GM23338 (cell line): ENCODE measurements around the gene DGCR6L. TPM values are rescaled to one million over a fixed set of nuclear protein-coding genes. Genes with fewer than 3 reads are reported as not detected.

ENCODE experiments used
- ATAC-seq: fragments of 200-7000 bp; cut with Tn5 transposase; 3 replicates; pipeline ENCODE4 v1.9.1; 2020
- DNase-seq: peaks from one replicate; pipeline ENCODE4 v3.0.0-alpha.2; 2015; ENCODE audit warnings: low spot score
- H2AFZ ChIP-seq: fragments of 200-600 bp; sonication (generic); 2 replicates; pipeline ENCODE4 v1.8.0; 2016; ENCODE audit warnings: antibody characterized with exemption, mild to moderate bottlenecking, moderate library complexity
- H3F3A ChIP-seq: fragments of 200-600 bp; sonication (generic); replicated peaks from 2 replicates; pipeline ENCODE4 v1.8.0; 2017; ENCODE audit warnings: antibody characterized with exemption, mixed run types, low read depth
- H3K27ac ChIP-seq: fragments of 200-600 bp; sonication (generic); 2 replicates; pipeline ENCODE4 v1.6.1; 2016; ENCODE audit warnings: low read depth
- H3K27me3 ChIP-seq: fragments of 200-600 bp; sonication (generic); 2 replicates; pipeline ENCODE4 v1.8.0; 2016; ENCODE audit warnings: mild to moderate bottlenecking, mixed run types, moderate library complexity; ENCODE audit not compliant: insufficient read depth
- H3K36me3 ChIP-seq: fragments of 200-600 bp; sonication (generic); 2 replicates; pipeline ENCODE4 v1.8.0; 2016; ENCODE audit warnings: mild to moderate bottlenecking; ENCODE audit not compliant: insufficient read depth
- H3K4me1 ChIP-seq: fragments of 200-600 bp; sonication (generic); 2 replicates; pipeline ENCODE4 v1.8.0; 2016; ENCODE audit warnings: mild to moderate bottlenecking, moderate library complexity; ENCODE audit not compliant: insufficient read depth
- H3K4me2 ChIP-seq: fragments of 200-600 bp; sonication (generic); 2 replicates; pipeline ENCODE4 v1.7.1; 2017; ENCODE audit warnings: mixed run types
- H3K4me3 ChIP-seq: fragments of 200-600 bp; sonication (generic); 2 replicates; pipeline ENCODE4 v1.6.1; 2016; ENCODE audit warnings: mixed run types
- H3K79me2 ChIP-seq: fragments of 200-600 bp; sonication (generic); replicated peaks from 2 replicates; pipeline ENCODE4 v1.8.0; 2017; ENCODE audit warnings: mild to moderate bottlenecking; ENCODE audit not compliant: insufficient read depth
- H3K9me2 ChIP-seq: fragments of 200-600 bp; sonication (generic); 2 replicates; pipeline ENCODE4 v1.8.0; 2017; ENCODE audit not compliant: insufficient read depth
- H4K20me1 ChIP-seq: fragments of 200-600 bp; sonication (generic); replicated peaks from 2 replicates; pipeline ENCODE4 v1.8.0; 2017; ENCODE audit warnings: mild to moderate bottlenecking; ENCODE audit not compliant: insufficient read depth
- H3K27ac Mint-ChIP-seq: 2 replicates; pipeline ENCODE4 v1.8.0; 2020; ENCODE audit warnings: inconsistent platforms, mild to moderate bottlenecking, moderate library complexity, mixed read lengths
- H3K27me3 Mint-ChIP-seq: 3 replicates; pipeline ENCODE4 v1.8.0; 2022; ENCODE audit warnings: low read depth, mild to moderate bottlenecking, moderate library complexity, mixed read lengths, inconsistent platforms; ENCODE audit not compliant: insufficient read depth, poor library complexity
- H3K36me3 Mint-ChIP-seq: 3 replicates; pipeline ENCODE4 v1.8.0; 2021; ENCODE audit warnings: low read depth, mild to moderate bottlenecking, inconsistent platforms, moderate library complexity, mixed read lengths
- H3K4me1 Mint-ChIP-seq: 3 replicates; pipeline ENCODE4 v1.8.0; 2020; ENCODE audit warnings: mild to moderate bottlenecking, inconsistent platforms, mixed read lengths
- H3K4me3 Mint-ChIP-seq: 3 replicates; pipeline ENCODE4 v1.8.0; 2021; ENCODE audit warnings: moderate library complexity, mild to moderate bottlenecking, inconsistent platforms, mixed read lengths
- H3K9me3 Mint-ChIP-seq: 3 replicates; pipeline ENCODE4 v1.8.0; 2020; ENCODE audit warnings: moderate library complexity, mild to moderate bottlenecking, inconsistent platforms, mixed read lengths
- CREB1 ChIP-seq: fragments of 250-450 bp; sonication (Bioruptor Pico); IDR thresholded peaks from 2 replicates; pipeline ENCODE4 v1.5.0; 2020; ENCODE audit warnings: low read depth, mild to moderate bottlenecking, moderate library complexity
- ETS1 ChIP-seq: IDR thresholded peaks from 2 replicates; pipeline ENCODE4 v1.6.1; 2016; ENCODE audit warnings: antibody characterized with exemption
- EZH2 ChIP-seq: fragments of 200-600 bp; sonication (generic); IDR thresholded peaks from one replicate; pipeline ENCODE4 v1.8.0; 2017; ENCODE audit warnings: antibody characterized with exemption, mild to moderate bottlenecking, low read depth; ENCODE audit not compliant: unreplicated experiment
- JUNB ChIP-seq: IDR thresholded peaks from one replicate; pipeline ENCODE4 v1.6.1; 2016; ENCODE audit warnings: antibody characterized with exemption; ENCODE audit not compliant: unreplicated experiment
- NANOG ChIP-seq: IDR thresholded peaks from 2 replicates; pipeline ENCODE4 v1.6.1; 2016; ENCODE audit warnings: antibody characterized with exemption, borderline replicate concordance
- REST ChIP-seq: IDR thresholded peaks from one replicate; pipeline ENCODE4 v1.6.1; 2018; ENCODE audit warnings: antibody characterized with exemption; ENCODE audit not compliant: unreplicated experiment
- STAT1 ChIP-seq: IDR thresholded peaks from one replicate; pipeline ENCODE4 v1.6.1; 2016; ENCODE audit warnings: antibody characterized with exemption; ENCODE audit not compliant: unreplicated experiment
- ZNF114 ChIP-seq: fragments of 250-450 bp; sonication (Bioruptor Pico); IDR thresholded peaks from 2 replicates; pipeline ENCODE4 v1.5.0; 2020; ENCODE audit warnings: mild to moderate bottlenecking, moderate library complexity
- ZNF331 ChIP-seq: fragments of 250-450 bp; sonication (Bioruptor Pico); IDR thresholded peaks from 2 replicates; pipeline ENCODE4 v1.5.0; 2020; ENCODE audit warnings: low read depth, mild to moderate bottlenecking, moderate library complexity
- polyA plus RNA-seq: library from polyadenylated mRNA; unstranded; fragments of >200 nt; fragmentation: Nextera tagmentation; extraction: Ambion mirVana; gene quantifications from 2 replicates; pipeline ENCODE4 v1.2.1, GENCODE V29; 2016
- total RNA-seq: library from RNA; depleted of rRNA; stranded (reverse); fragments of >200 nt; shearing (Covaris generic); gene quantifications from 2 replicates; pipeline ENCODE4 v1.2.3, GENCODE V29; 2014
- TF ChIP-seq, protein P1 (sequence below), 2 experiments: fragments of 200-600 bp in 1 of 2; sonication (generic) in 1 of 2; conservative IDR thresholded peaks; 2 replicates each; pipeline versions ENCODE4 v1.5.1 to v1.6.1; 2016 to 2017; ENCODE audit warnings: antibody characterized with exemption in 2 of 2, low read depth in 2 of 2, mild to moderate bottlenecking in 2 of 2, moderate library complexity in 1 of 2

Gene DGCR6L
- total and polyA plus RNA-seq, 2 experiments from 2014 or later, result 66.3 to 85.9 TPM

DNA sequence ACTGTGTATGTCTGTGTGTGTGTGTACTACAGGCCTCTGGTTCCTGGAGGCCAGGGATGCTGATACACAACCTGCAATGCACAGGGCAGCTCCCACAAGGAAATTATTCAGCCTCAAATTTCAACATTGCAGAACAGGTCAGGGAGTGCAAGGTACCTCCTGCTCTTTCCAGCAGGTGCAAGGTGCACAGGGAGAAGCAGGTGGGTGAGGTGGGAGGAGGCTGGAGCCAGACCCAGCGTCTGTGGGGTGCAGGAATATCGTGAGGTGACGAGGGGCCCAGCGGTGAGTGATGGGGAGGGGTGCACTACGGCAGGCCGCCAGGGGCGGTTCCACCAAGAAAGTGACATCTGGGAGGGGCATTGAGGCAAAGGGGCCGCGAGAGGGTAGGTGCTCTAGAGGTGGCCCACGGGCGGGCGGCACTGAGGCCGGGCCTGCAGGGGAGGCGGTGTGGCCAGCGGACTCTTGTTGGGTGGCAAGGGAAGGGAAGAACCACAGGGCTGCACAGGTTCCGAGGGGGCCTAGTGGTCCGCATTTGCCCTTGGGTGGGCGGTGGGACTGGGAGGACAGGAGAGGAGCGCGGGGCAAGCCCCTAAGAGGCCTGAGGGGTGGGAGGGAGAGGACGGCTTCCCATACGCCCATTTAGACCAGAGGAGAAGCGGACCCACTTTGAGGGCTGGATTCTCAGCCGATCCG lies 21.6 kb downstream of the DGCR6L start:
- peaks cover 42% of the 10 kb centered on the region for H3K27me3 Mint-ChIP-seq
- Histone ChIP-seq H3K4me1 (no peaks in the 10 kb centered on the region; the same call in 1 of the 2 replicates), H3K9me2 (no peaks in the 10 kb centered on the region), H3K27me3 (peaks cover 39% of the 10 kb centered on the region), H3K36me3 (no peaks in the 10 kb centered on the region), H3K27ac (no peak overlapping the region), H3K79me2 (no peaks in the 10 kb centered on the region), H3K4me2 (peak overlapping the region; percentile 88), H4K20me1 (no peaks in the 10 kb centered on the region), H2AFZ (peak overlapping the region; percentile 92), H3F3A (0 out of 2 replicates have a peak, but pooled peaks cover 3% of the 10 kb centered on the region), H3K4me3 (peak overlapping the region; percentile 73)
- TF ChIP-seq, protein P1, sequence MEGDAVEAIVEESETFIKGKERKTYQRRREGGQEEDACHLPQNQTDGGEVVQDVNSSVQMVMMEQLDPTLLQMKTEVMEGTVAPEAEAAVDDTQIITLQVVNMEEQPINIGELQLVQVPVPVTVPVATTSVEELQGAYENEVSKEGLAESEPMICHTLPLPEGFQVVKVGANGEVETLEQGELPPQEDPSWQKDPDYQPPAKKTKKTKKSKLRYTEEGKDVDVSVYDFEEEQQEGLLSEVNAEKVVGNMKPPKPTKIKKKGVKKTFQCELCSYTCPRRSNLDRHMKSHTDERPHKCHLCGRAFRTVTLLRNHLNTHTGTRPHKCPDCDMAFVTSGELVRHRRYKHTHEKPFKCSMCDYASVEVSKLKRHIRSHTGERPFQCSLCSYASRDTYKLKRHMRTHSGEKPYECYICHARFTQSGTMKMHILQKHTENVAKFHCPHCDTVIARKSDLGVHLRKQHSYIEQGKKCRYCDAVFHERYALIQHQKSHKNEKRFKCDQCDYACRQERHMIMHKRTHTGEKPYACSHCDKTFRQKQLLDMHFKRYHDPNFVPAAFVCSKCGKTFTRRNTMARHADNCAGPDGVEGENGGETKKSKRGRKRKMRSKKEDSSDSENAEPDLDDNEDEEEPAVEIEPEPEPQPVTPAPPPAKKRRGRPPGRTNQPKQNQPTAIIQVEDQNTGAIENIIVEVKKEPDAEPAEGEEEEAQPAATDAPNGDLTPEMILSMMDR (conservative IDR thresholded peaks at IDR 0.05; ENCODE audit: low read depth in 2 of 2), result no peak
- TF ChIP-seq REST, result no peak
- no peak for TF ChIP-seq EZH2
- no peak for TF ChIP-seq NANOG
- H3K4me1 Mint-ChIP-seq, result peaks cover 6% of the 10 kb centered on the region; the same call in 2 of the 3 replicates
- ATAC-seq (peak; percentile 14), DNase-seq (peak; percentile 43)
- H3K36me3 Mint-ChIP-seq, result no peaks in the 10 kb centered on the region
- H3K9me3 Mint-ChIP-seq, result peaks cover 2% of the 10 kb centered on the region; the same call in 1 of the 3 replicates
- H3K4me3 Mint-ChIP-seq, result peak overlapping the region; percentile 76
- H3K27ac Mint-ChIP-seq, result no peak overlapping the region

DNA sequence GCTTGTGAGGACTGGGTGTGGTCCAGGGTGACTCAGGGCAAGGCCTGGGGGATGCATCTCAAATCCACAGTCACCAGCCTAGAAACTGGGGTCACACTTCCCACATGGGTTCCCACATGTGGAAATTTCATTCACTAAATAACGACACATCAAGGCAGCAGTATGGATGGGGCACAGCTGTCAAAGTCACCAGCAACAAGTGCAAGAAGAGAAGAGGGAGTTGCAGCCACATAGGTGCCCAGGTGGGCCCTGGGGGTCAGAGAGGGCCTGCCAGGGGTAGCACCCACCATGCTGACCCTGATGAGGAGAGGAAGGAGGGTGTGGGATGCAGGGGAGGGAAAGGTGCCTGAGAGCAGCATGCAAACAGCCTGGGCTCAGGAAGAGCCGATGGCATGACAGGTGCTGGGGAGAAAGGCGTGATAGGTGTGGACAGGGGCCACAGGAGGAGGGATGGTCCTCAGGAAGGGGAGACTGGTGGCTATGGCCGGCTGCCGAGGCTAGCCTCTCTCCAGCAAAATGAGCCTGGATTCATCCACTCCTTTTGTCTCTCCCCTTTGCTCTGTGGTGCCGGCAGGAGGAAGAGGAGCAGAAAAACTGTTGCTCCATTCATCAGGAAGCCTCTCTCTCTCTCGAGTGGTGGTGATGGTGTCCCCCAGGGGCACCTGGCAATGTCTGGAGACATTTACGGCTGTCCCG lies 22.3 kb downstream of the DGCR6L start:
- peak overlapping the region; percentile 73; the same call in 1 of the 2 replicates for H3K4me3 ChIP-seq
- H3K27me3 ChIP-seq, result peaks cover 39% of the 10 kb centered on the region
- no peak for DNase-seq
- Mint-ChIP-seq H3K36me3 (no peaks in the 10 kb centered on the region), H3K4me1 (peaks cover 6% of the 10 kb centered on the region; the same call in 2 of the 3 replicates), H3K9me3 (peaks cover 2% of the 10 kb centered on the region; the same call in 1 of the 3 replicates), H3K4me3 (peak overlapping the region; percentile 76), H3K27ac (no peak overlapping the region), H3K27me3 (peaks cover 42% of the 10 kb centered on the region)
- H3K36me3 ChIP-seq, result no peaks in the 10 kb centered on the region
- H3K27ac ChIP-seq, result no peak overlapping the region
- no peaks in the 10 kb centered on the region for H3K79me2 ChIP-seq
- no peak for ATAC-seq
- peak overlapping the region; percentile 88; the same call in 1 of the 2 replicates for H3K4me2 ChIP-seq
- H3K4me1 ChIP-seq, result no peaks in the 10 kb centered on the region; the same call in 1 of the 2 replicates
- 0 out of 2 replicates have a peak, but pooled peaks cover 3% of the 10 kb centered on the region for H3F3A ChIP-seq
- no peaks in the 10 kb centered on the region for H4K20me1 ChIP-seq
- H2AFZ ChIP-seq, result no peak overlapping the region; the same call in 1 of the 2 replicates
- no peaks in the 10 kb centered on the region for H3K9me2 ChIP-seq
- TF ChIP-seq EZH2 (no peak), STAT1 (no peak), ETS1 (no peak), CREB1 (CRISPR knock-in tag) (no peak), ZNF114 (CRISPR knock-in tag) (no peak), REST (no peak), ZNF331 (CRISPR knock-in tag) (no peak), JUNB (no peak)
